GM12878 (cell line): Measurements from ENCODE around the gene ARHGAP15. TPM values are rescaled to one million over a fixed set of nuclear protein-coding genes. Genes with fewer than 3 reads are reported as not detected.

Experiments
- ATAC-seq: fragments of 200-7000 bp; cut with Tn5 transposase; 3 replicates; pipeline ENCODE4 v1.9.1; 2020; ENCODE audit warnings: mild to moderate bottlenecking, moderate library complexity
- BruUV-seq: library from RNA; stranded (reverse); fragments of 400-500 nt; replicated peaks from 2 replicates; lab custom pipeline; 2021; lab: Mats Ljungman, UMichigan
- CTCF ChIA-PET: fragments of 300-600 bp; sonication (Branson Sonifier 250); formaldehyde crosslinking; extraction: SDS; loops from one replicate; lab custom pipeline; 2021; ENCODE audit warnings: inconsistent platforms; lab: Yijun Ruan, JAX
- POLR2A ChIA-PET: fragments of 350-600 bp; formaldehyde crosslinking; extraction: SDS; loops from one replicate; lab custom pipeline; 2021; ENCODE audit warnings: inconsistent platforms; lab: Charles Lee
- RAD21 ChIA-PET: fragments of 300-600 bp; sonication (Branson Sonifier 250); formaldehyde crosslinking; loops from one replicate; lab custom pipeline; 2023; ENCODE audit warnings: antibody characterized with exemption; ENCODE audit not compliant: unreplicated experiment; lab: Charles Lee
- SMC1A ChIA-PET: fragments of 300-600 bp; sonication (Branson Sonifier 250); formaldehyde crosslinking; loops from one replicate; lab custom pipeline; 2023; ENCODE audit not compliant: unreplicated experiment, uncharacterized antibody; lab: Charles Lee
- DNase-seq: peaks from one replicate; pipeline ENCODE4 v3.0.0-alpha.2; 2011; ENCODE audit warnings: low read depth, low spot score
- FAIRE-seq: peaks from 3 replicates; lab custom pipeline; 2011; peaks lifted over from hg19 to GRCh38; lab: Jason Lieb, UNC
- H2AFZ ChIP-seq: 2 replicates; pipeline ENCODE4 v1.6.0; 2011; ENCODE audit warnings: low read depth, low read length, control low read depth; ENCODE audit not compliant: control insufficient read depth
- H3K27ac ChIP-seq: 2 replicates; pipeline ENCODE4 v1.5.1; 2011; ENCODE audit warnings: control low read depth; ENCODE audit not compliant: control insufficient read depth, insufficient read depth
- H3K27me3 ChIP-seq, 2 experiments: replicated peaks in 1 of 2; 2 replicates each; pipeline versions ENCODE4 v1.6.0 to v1.6.1; 2011; ENCODE audit warnings: low read length in 1 of 2; ENCODE audit not compliant: control insufficient read depth in 2 of 2, insufficient read depth in 2 of 2
- H3K36me3 ChIP-seq, 2 experiments: 2 replicates each; pipeline ENCODE4 v1.5.1; 2011; ENCODE audit warnings: low read length in 1 of 2; ENCODE audit not compliant: control insufficient read depth in 2 of 2, insufficient read depth in 2 of 2
- H3K4me1 ChIP-seq: 2 replicates; pipeline ENCODE4 v1.6.1; 2011; ENCODE audit warnings: mild to moderate bottlenecking, low read length, moderate library complexity, mixed read lengths; ENCODE audit not compliant: control insufficient read depth, insufficient read depth
- H3K4me2 ChIP-seq: 2 replicates; pipeline ENCODE4 v1.6.0; 2011; ENCODE audit warnings: control low read depth; ENCODE audit not compliant: control insufficient read depth, insufficient read depth
- H3K4me3 ChIP-seq: fragments of 200-600 bp; sonication (generic); 2 replicates; pipeline ENCODE4 v1.5.1; 2016
- H3K79me2 ChIP-seq: 2 replicates; pipeline ENCODE4 v1.6.0; 2011; ENCODE audit warnings: low read length; ENCODE audit not compliant: control insufficient read depth, insufficient read depth
- H3K9ac ChIP-seq: 2 replicates; pipeline ENCODE4 v1.8.0; 2011; ENCODE audit warnings: low read length, control low read depth, mixed read lengths; ENCODE audit not compliant: control insufficient read depth, insufficient read depth
- H3K9me3 ChIP-seq: replicated peaks from 3 replicates; pipeline ENCODE4 v1.5.1; 2011; ENCODE audit warnings: mild to moderate bottlenecking, low read length; ENCODE audit not compliant: control insufficient read depth, insufficient read depth
- H4K20me1 ChIP-seq: 2 replicates; pipeline ENCODE4 v1.6.0; 2011; ENCODE audit not compliant: control insufficient read depth, insufficient read depth
- ATF3 ChIP-seq: IDR thresholded peaks from 2 replicates; pipeline ENCODE4 v1.6.1; 2011; ENCODE audit warnings: low read depth, mild to moderate bottlenecking, low read length, moderate library complexity, borderline replicate concordance; ENCODE audit errors: extremely low read depth
- BMI1 ChIP-seq: fragments of 450-650 bp; IDR thresholded peaks from 2 replicates; pipeline ENCODE4 v1.6.1; 2016; ENCODE audit warnings: mild to moderate bottlenecking, moderate library complexity, borderline replicate concordance
- CBX3 ChIP-seq: fragments of 200-600 bp; sonication (generic); IDR thresholded peaks from 2 replicates; pipeline ENCODE4 v1.6.1; 2016; ENCODE audit warnings: low read depth, borderline replicate concordance
- CHD2 ChIP-seq: IDR thresholded peaks from 2 replicates; pipeline ENCODE4 v1.6.1; 2011; ENCODE audit warnings: low read depth, low read length, improper control_type of control experiment, borderline replicate concordance
- IKZF1 ChIP-seq: fragments of 450-650 bp; conservative IDR thresholded peaks from 2 replicates; pipeline ENCODE4 v1.6.1; 2017; ENCODE audit warnings: antibody characterized with exemption, mild to moderate bottlenecking
- LARP7 ChIP-seq: fragments of 450-650 bp; IDR thresholded peaks from 2 replicates; pipeline ENCODE4 v1.6.1; 2017; ENCODE audit warnings: mild to moderate bottlenecking
- NFYA ChIP-seq: IDR thresholded peaks from 2 replicates; pipeline ENCODE4 v1.6.1; 2011; ENCODE audit warnings: low read depth, mild to moderate bottlenecking, low read length, improper control_type of control experiment, borderline replicate concordance
- NFYB ChIP-seq: IDR thresholded peaks from 2 replicates; pipeline ENCODE4 v1.6.1; 2011; ENCODE audit warnings: low read depth, mild to moderate bottlenecking, low read length, improper control_type of control experiment, moderate library complexity; ENCODE audit not compliant: insufficient read depth
- NR2C1 ChIP-seq: fragments of 450-650 bp; IDR thresholded peaks from 2 replicates; pipeline ENCODE4 v1.6.1; 2017; ENCODE audit warnings: antibody characterized with exemption, mild to moderate bottlenecking, moderate library complexity
- PKNOX1 ChIP-seq: fragments of 450-650 bp; IDR thresholded peaks from 2 replicates; pipeline ENCODE4 v1.6.1; 2016; ENCODE audit warnings: mild to moderate bottlenecking
- RCOR1 ChIP-seq: conservative IDR thresholded peaks from 2 replicates; pipeline ENCODE4 v1.6.1; 2012; ENCODE audit warnings: low read depth, low read length, improper control_type of control experiment
- RELB ChIP-seq: fragments of 450-650 bp; IDR thresholded peaks from 2 replicates; pipeline ENCODE4 v1.6.1; 2017; ENCODE audit warnings: low read depth, mild to moderate bottlenecking, moderate library complexity
- SPI1 ChIP-seq: IDR thresholded peaks from 2 replicates; pipeline ENCODE4 v1.6.1; 2011; ENCODE audit warnings: low read depth, mild to moderate bottlenecking, low read length, moderate library complexity, borderline replicate concordance; ENCODE audit not compliant: insufficient read depth
- STAT3 ChIP-seq: IDR thresholded peaks from 2 replicates; pipeline ENCODE4 v1.6.1; 2011; ENCODE audit warnings: low read depth, low read length, improper control_type of control experiment
- TAF1 ChIP-seq: IDR thresholded peaks from 2 replicates; pipeline ENCODE4 v1.6.1; 2011; ENCODE audit warnings: mild to moderate bottlenecking, low read depth, low read length, borderline replicate concordance
- ZBED1 ChIP-seq: IDR thresholded peaks from 2 replicates; pipeline ENCODE4 v1.6.1; 2016; ENCODE audit warnings: borderline replicate concordance
- ZNF384 ChIP-seq: IDR thresholded peaks from 2 replicates; pipeline ENCODE4 v1.6.1; 2012; ENCODE audit warnings: low read depth, mild to moderate bottlenecking, low read length, improper control_type of control experiment, borderline replicate concordance
- ZNF592 ChIP-seq: fragments of 450-650 bp; IDR thresholded peaks from 2 replicates; pipeline ENCODE4 v1.6.1; 2017; ENCODE audit warnings: mild to moderate bottlenecking, moderate library complexity
- ZZZ3 ChIP-seq: IDR thresholded peaks from 2 replicates; pipeline ENCODE4 v1.6.1; 2011; ENCODE audit warnings: low read depth; ENCODE audit not compliant: control insufficient read depth, insufficient read length
- WGBS: methylation state at CpG from one replicate; pipeline ENCODE4 v1.1.6; 2016; ENCODE audit warnings: low lambda C conversion rate; ENCODE audit not compliant: insufficient replicate concordance, insufficient coverage; ENCODE audit errors: missing lambda C conversion rate; 5-methylcytosine and 5-hydroxymethylcytosine counted together
- in situ Hi-C: fragments of 300-500 bp; cut with MboI; formaldehyde crosslinking; loops from 9 replicates; pipeline ENCODE4 v1.14.3; 2018; ENCODE audit warnings: mixed read lengths
- intact Hi-C: fragments of 100-400 bp; cut with micrococcal nuclease; formaldehyde crosslinking; loops from one replicate; pipeline ENCODE4 v1.14.2; 2022; ENCODE audit not compliant: unreplicated experiment
- polyA plus RNA-seq, 11 experiments: library from polyadenylated mRNA; depleted of rRNA in 4 of 11; unstranded in 6 of 11; stranded (reverse) in 5 of 11; fragments of >200 nt; fragmentation: Nextera tagmentation in 4 of 11; fragmentation: Illumina TruSeq in 1 of 11; extraction: Ambion mirVana in 4 of 11; extraction: Trizol in 1 of 11; gene quantifications; 1 replicate in 1 of 11; 2 replicates in 10 of 11; pipeline versions ENCODE4 v1.2.1 to v1.2.3, GENCODE V29; 2011 to 2016; ENCODE audit warnings: inconsistent platforms in 2 of 11, missing spikeins in 2 of 11, low read depth in 1 of 11
- total RNA-seq, 4 experiments: library from RNA; depleted of rRNA in 3 of 4; stranded (reverse); fragments of >200 nt in 3 of 4; fragmentation: Illumina TruSeq in 1 of 4; extraction: Trizol in 1 of 4; gene quantifications; 2 replicates each; pipeline versions ENCODE4 v1.2.1 to v1.2.3, GENCODE V29; 2013 to 2021

The ARHGAP15 gene
- total and polyA plus RNA-seq, 10 of the 15 experiments (the other 5 are each of a cell fraction or from before 2014, with no cell fraction given): 38.0 to 92.6 (median 66.7) TPM

GRCh38 chr2:143469323-143469722 lies 340.1 kb downstream of the ARHGAP15 start:
- no TSS peak for BruUV-seq
- FAIRE-seq (no peak), DNase-seq (no peak), ATAC-seq (no peak)
- no peak overlapping the region for H2AFZ ChIP-seq
- no peaks in the 10 kb centered on the region for H3K79me2 ChIP-seq
- no peaks in the 10 kb centered on the region for H4K20me1 ChIP-seq
- H3K4me2 ChIP-seq: peak overlapping the region; percentile 86; the same call in 1 of the 2 replicates
- H3K9me3 ChIP-seq: no peaks in the 10 kb centered on the region
- no peak overlapping the region for H3K9ac ChIP-seq
- no peaks in the 10 kb centered on the region for H3K27me3 ChIP-seq
- TF ChIP-seq RCOR1 (no peak), CBX3 (no peak), IKZF1 (no peak), ZBED1 (no peak), ZZZ3 (no peak), STAT3 (no peak), RELB (no peak), ZNF592 (no peak), NFYA (no peak), NR2C1 (no peak), ATF3 (no peak), TAF1 (no peak), NFYB (no peak), PKNOX1 (no peak), CHD2 (no peak), ZNF384 (no peak), LARP7 (no peak), SPI1 (no peak), BMI1 (no peak)
- no peak overlapping the region for H3K27ac ChIP-seq
- ChIA-PET CTCF (no interaction called here), SMC1A (no interaction called here), POLR2A (no interaction called here), RAD21 (no interaction called here)
- in situ Hi-C loops (no loop called here), intact Hi-C loops (no loop called here)
- no peaks in the 10 kb centered on the region for H3K36me3 ChIP-seq
- no peak overlapping the region for H3K4me3 ChIP-seq
- H3K4me1 ChIP-seq: peaks cover 14% of the 10 kb centered on the region
- WGBS: 92% methylated on average over 7 of the region's 7 CpGs
